Neuronal stem cell (in vitro differentiated cells): ENCODE results near the gene LIMA1.
"Not testable (repeated sequence)": the region's sequence is repeated elsewhere in the genome, so short reads cannot be mapped to it uniquely, and the experiment has no call there.

Experiments
- DNase-seq: peaks from one replicate; pipeline ENCODE4 v3.0.0-alpha.2; 2013; ENCODE audit warnings: low spot score
- H2AFZ ChIP-seq: one replicate; pipeline ENCODE4 v1.6.1; 2013; ENCODE audit warnings: mild to moderate bottlenecking, low read length, inconsistent platforms
- H2AK5ac ChIP-seq: 2 replicates; pipeline ENCODE4 v1.6.1; 2013; ENCODE audit warnings: low read depth, mild to moderate bottlenecking, inconsistent platforms, low read length, moderate library complexity, mixed read lengths
- H2BK120ac ChIP-seq: 2 replicates; pipeline ENCODE4 v1.6.1; 2013; ENCODE audit warnings: low read depth, mild to moderate bottlenecking, inconsistent platforms, low read length, moderate library complexity, mixed read lengths
- H2BK12ac ChIP-seq: one replicate; pipeline ENCODE4 v1.6.1; 2013; ENCODE audit warnings: low read length, inconsistent platforms
- H2BK15ac ChIP-seq: 2 replicates; pipeline ENCODE4 v1.6.1; 2013; ENCODE audit warnings: mild to moderate bottlenecking, low read length, inconsistent platforms, mixed read lengths
- H2BK5ac ChIP-seq: one replicate; pipeline ENCODE4 v1.6.1; 2013; ENCODE audit warnings: inconsistent platforms, mild to moderate bottlenecking, low read length, moderate library complexity
- H3K14ac ChIP-seq: one replicate; pipeline ENCODE4 v1.6.1; 2013; ENCODE audit warnings: low read length, inconsistent platforms
- H3K18ac ChIP-seq: 2 replicates; pipeline ENCODE4 v1.6.1; 2013; ENCODE audit warnings: low read length, inconsistent platforms
- H3K23ac ChIP-seq: 2 replicates; pipeline ENCODE4 v1.6.1; 2013; ENCODE audit warnings: low read depth, mild to moderate bottlenecking, mixed read lengths, low read length, inconsistent platforms; ENCODE audit not compliant: poor library complexity
- H3K27ac ChIP-seq: replicated peaks from 3 replicates; pipeline ENCODE4 v1.5.1; 2013; ENCODE audit warnings: low read length, inconsistent platforms
- H3K27me3 ChIP-seq, 3 experiments: 2 replicates each; pipeline ENCODE4 v1.6.1; 2013; ENCODE audit warnings: low read length in 3 of 3, mild to moderate bottlenecking in 2 of 3, inconsistent platforms in 1 of 3, low read depth in 1 of 3, mixed read lengths in 1 of 3, moderate library complexity in 1 of 3; ENCODE audit not compliant: control insufficient read depth in 3 of 3, insufficient read depth in 3 of 3
- H3K36me3 ChIP-seq, 2 donors: replicated peaks in 1 of 2; 2 replicates each; pipeline ENCODE4 v1.6.1; 2013; ENCODE audit warnings: low read length in 2 of 2; ENCODE audit not compliant: control insufficient read depth in 2 of 2, insufficient read depth in 2 of 2
- H3K4ac ChIP-seq: 2 replicates; pipeline ENCODE4 v1.6.1; 2013; ENCODE audit warnings: inconsistent platforms, mild to moderate bottlenecking, low read length, moderate library complexity
- H3K4me1 ChIP-seq, 2 donors: 1 replicate in 1 of 2; 2 replicates in 1 of 2; pipeline ENCODE4 v1.6.1; 2013; ENCODE audit warnings: low read length in 2 of 2, low read depth in 1 of 2; ENCODE audit not compliant: control insufficient read depth in 2 of 2, insufficient read depth in 1 of 2
- H3K4me2 ChIP-seq: one replicate; pipeline ENCODE4 v1.6.1; 2013; ENCODE audit warnings: mild to moderate bottlenecking, low read length, inconsistent platforms; ENCODE audit not compliant: insufficient read depth, poor library complexity, severe bottlenecking
- H3K4me3 ChIP-seq, 2 donors: 2 replicates each; pipeline ENCODE4 v1.5.1; 2013; ENCODE audit warnings: low read length in 2 of 2, mild to moderate bottlenecking in 2 of 2, inconsistent platforms in 1 of 2, moderate library complexity in 1 of 2
- H3K79me1 ChIP-seq: one replicate; pipeline ENCODE4 v1.6.1; 2013; ENCODE audit warnings: low read depth, mild to moderate bottlenecking, inconsistent platforms, low read length, moderate library complexity
- H3K9ac ChIP-seq: one replicate; pipeline ENCODE4 v1.6.1; 2013; ENCODE audit warnings: mild to moderate bottlenecking, low read depth, low read length, inconsistent platforms; ENCODE audit not compliant: poor library complexity
- H3K9me3 ChIP-seq, 2 donors: replicated peaks in 1 of 2; 2 replicates each; pipeline versions ENCODE3 to v1.6.1; 2013; ENCODE audit warnings: low read length in 2 of 2, mild to moderate bottlenecking in 2 of 2, inconsistent platforms in 1 of 2, low read depth in 1 of 2, mixed read lengths in 1 of 2, moderate library complexity in 1 of 2; ENCODE audit not compliant: control insufficient read depth in 2 of 2, insufficient read depth in 1 of 2
- H4K8ac ChIP-seq: one replicate; pipeline ENCODE4 v1.6.1; 2013; ENCODE audit warnings: low read depth, mild to moderate bottlenecking, inconsistent platforms, low read length, moderate library complexity
- H4K91ac ChIP-seq: one replicate; pipeline ENCODE4 v1.6.1; 2013; ENCODE audit warnings: low read length, low read depth, mild to moderate bottlenecking, inconsistent platforms; ENCODE audit not compliant: poor library complexity
- WGBS, 2 donors: extraction: QIAGEN DNeasy Blood & Tissue Kit; methylation state at CpG; one replicate each; pipeline ENCODE4 v1.1.7; 2013; ENCODE audit warnings: missing lambda C conversion rate in 2 of 2, mixed read lengths in 1 of 2; ENCODE audit not compliant: insufficient read length in 2 of 2, insufficient replicate concordance in 1 of 2; ENCODE audit errors: extremely low coverage in 2 of 2; 5-methylcytosine and 5-hydroxymethylcytosine counted together

The LIMA1 gene

DNA sequence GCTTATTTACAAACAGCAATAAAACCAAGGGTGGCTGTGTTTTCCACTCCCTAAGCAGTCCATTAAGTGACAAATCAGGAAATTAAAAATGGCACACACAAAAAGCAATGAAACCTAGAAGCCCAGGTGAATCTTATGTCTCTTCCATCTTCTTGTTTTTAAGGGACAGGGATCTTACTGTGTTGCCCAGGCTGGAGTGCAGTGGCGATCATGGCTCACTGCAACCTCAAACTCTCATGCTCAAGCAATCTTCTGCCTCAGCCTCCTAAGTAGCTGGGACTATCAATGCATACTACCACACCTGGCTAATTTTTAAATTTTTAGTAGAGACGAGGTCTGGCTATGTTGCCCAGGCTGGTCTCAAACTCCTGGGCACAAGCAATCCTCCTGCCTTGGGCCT, 63.8 kb downstream of the LIMA1 start:
- no peak overlapping the region for H3K27ac ChIP-seq

DNA sequence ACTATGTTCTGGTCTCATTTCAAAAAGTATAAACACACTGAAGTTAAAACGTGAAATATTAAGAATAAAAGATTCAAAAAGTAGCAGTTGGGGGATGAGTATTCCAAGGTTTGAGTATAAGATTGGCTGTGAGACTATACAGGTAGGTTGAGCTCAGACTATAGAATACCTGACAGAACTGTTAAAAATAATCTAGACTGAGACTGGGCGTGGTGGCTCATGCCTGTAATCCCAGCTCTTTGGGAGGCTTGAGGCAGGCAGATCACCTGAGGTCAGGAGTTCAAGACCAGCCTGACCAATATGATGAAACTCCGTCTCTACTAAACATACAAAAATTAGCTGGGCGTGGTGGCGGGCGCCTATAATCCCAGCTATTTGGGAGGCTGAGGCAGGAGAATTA, 64.3 kb downstream of the LIMA1 start:
- not testable (repeated sequence) for H2BK15ac ChIP-seq, H2BK12ac ChIP-seq
- no CpG with 5 or more reads among the region's 6 CpGs for WGBS, 2 donors

More for the DNA sequence above, 63.8 kb downstream of the LIMA1 start:
- H3K4me1 ChIP-seq: peaks cover 0 to 2% of the 10 kb centered on the region in 2 donors
- no peak overlapping the region for H3K4ac ChIP-seq
- peaks cover 0 to 9% of the 10 kb centered on the region in 2 donors for H3K36me3 ChIP-seq
- no CpG with 5 or more reads among the region's 2 CpGs for WGBS, 2 donors
- no peak overlapping the region for H2BK120ac ChIP-seq
- no peaks in the 10 kb centered on the region for H3K27me3 ChIP-seq
- no peak overlapping the region for H2BK12ac ChIP-seq
- no peak for DNase-seq
- H3K18ac ChIP-seq: no peak overlapping the region
- H2AK5ac ChIP-seq: no peak overlapping the region
- no peak overlapping the region for H3K4me3 ChIP-seq
- H3K79me1 ChIP-seq: no peaks in the 10 kb centered on the region
- H3K23ac ChIP-seq: no peak overlapping the region
- no peak overlapping the region for H2BK5ac ChIP-seq
- no peak overlapping the region for H4K91ac ChIP-seq
- no peak overlapping the region for H2BK15ac ChIP-seq
- no peak overlapping the region for H4K8ac ChIP-seq
- no peaks in the 10 kb centered on the region for H3K9me3 ChIP-seq
- no peak overlapping the region for H2AFZ ChIP-seq
- no peak overlapping the region for H3K9ac ChIP-seq
- no peak overlapping the region for H3K4me2 ChIP-seq
- H3K14ac ChIP-seq: no peak overlapping the region

DNA sequence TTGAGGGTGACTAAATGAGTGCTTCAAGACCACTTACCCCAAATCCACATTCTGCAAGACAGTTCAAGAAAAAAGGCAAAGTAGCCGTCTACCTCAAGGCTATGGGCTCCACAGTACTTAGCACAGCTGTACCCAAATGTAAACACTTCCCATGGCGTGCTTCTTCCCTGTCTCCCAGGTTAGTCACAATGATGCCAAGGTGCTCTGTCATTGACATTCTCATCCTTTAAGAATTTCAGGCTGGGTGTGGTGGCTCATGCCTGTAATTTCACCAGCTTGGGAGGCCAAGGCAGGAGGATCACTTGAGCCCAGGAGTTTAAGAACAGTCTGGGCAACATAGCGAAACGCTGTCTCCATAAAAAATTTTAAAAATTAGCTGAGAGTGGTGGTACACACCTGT, 64.9 kb downstream of the LIMA1 start:
- Histone ChIP-seq H3K9me3 (no peaks in the 10 kb centered on the region), H2AFZ (no peak overlapping the region), H2BK15ac (no peak overlapping the region), H3K79me1 (no peaks in the 10 kb centered on the region), H3K9ac (no peak overlapping the region), H3K36me3 (peaks cover 0 to 11% of the 10 kb centered on the region in 2 donors), H2BK5ac (no peak overlapping the region), H3K27me3 (no peaks in the 10 kb centered on the region), H3K14ac (no peak overlapping the region), H2BK120ac (no peak overlapping the region), H3K4ac (no peak overlapping the region), H3K4me3 (no peak overlapping the region), H3K23ac (no peak overlapping the region), H4K91ac (no peak overlapping the region), H3K4me2 (no peak overlapping the region), H4K8ac (no peak overlapping the region), H3K27ac (no peak overlapping the region), H3K4me1 (no peaks in the 10 kb centered on the region), H2BK12ac (no peak overlapping the region), H3K18ac (no peak overlapping the region), H2AK5ac (no peak overlapping the region)
- WGBS, 2 donors: no CpG with 5 or more reads among the region's 4 CpGs
- no peak for DNase-seq

More for the DNA sequence above, 64.3 kb downstream of the LIMA1 start:
- H3K9me3 ChIP-seq, H3K27me3 ChIP-seq, H2BK5ac ChIP-seq, H3K23ac ChIP-seq, H3K4me2 ChIP-seq, H4K8ac ChIP-seq, H3K9ac ChIP-seq, H3K4me3 ChIP-seq, DNase-seq, H3K18ac ChIP-seq, H3K4ac ChIP-seq, H4K91ac ChIP-seq, H2BK120ac ChIP-seq, H3K14ac ChIP-seq, H2AK5ac ChIP-seq, H3K4me1 ChIP-seq, H2AFZ ChIP-seq, H3K79me1 ChIP-seq, H3K27ac ChIP-seq: not testable (repeated sequence)
- H3K36me3 ChIP-seq: peaks cover 0 to 11% of the 10 kb centered on the region in 2 donors

DNA sequence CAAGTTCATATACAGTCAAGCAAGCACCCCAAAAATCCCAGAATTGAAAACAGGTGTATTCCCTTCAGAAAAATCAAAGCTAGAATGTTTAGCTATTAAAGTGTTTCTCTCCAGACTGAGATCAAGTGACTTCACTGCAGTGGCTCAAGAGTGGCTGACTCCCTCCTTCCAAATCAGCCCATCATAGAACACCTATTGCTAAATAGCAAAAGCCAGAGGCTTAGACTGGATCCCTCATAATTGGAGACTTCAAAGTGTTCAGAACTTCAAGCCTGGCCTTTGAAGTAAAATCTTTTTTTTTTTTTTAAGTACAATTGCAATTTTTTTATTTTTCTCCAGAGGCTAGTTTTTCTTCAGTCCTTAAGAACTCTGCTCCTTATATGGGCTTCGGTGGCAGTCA, 66.1 kb downstream of the LIMA1 start:
- H3K4me2 ChIP-seq: no peak overlapping the region
- no peak overlapping the region for H2BK120ac ChIP-seq
- no peak overlapping the region for H3K18ac ChIP-seq
- peaks cover 0 to 1% of the 10 kb centered on the region in 2 donors for H3K4me1 ChIP-seq
- H3K23ac ChIP-seq: no peak overlapping the region
- no peak overlapping the region for H4K8ac ChIP-seq
- no peak overlapping the region for H3K4me3 ChIP-seq
- no CpG with 5 or more reads among the region's 1 CpG for WGBS, 2 donors
- H3K9ac ChIP-seq: no peak overlapping the region
- H3K27me3 ChIP-seq: no peaks in the 10 kb centered on the region
- H2AK5ac ChIP-seq: no peak overlapping the region
- H3K14ac ChIP-seq: no peak overlapping the region
- no peak overlapping the region for H3K4ac ChIP-seq
- H3K9me3 ChIP-seq: no peaks in the 10 kb centered on the region
- H2BK15ac ChIP-seq: no peak overlapping the region
- H3K27ac ChIP-seq: no peak overlapping the region
- H2BK12ac ChIP-seq: no peak overlapping the region
- no peak for DNase-seq
- no peaks in the 10 kb centered on the region for H3K79me1 ChIP-seq
- no peak overlapping the region for H4K91ac ChIP-seq
- H3K36me3 ChIP-seq: peaks cover 0 to 14% of the 10 kb centered on the region in 2 donors
- H2BK5ac ChIP-seq: no peak overlapping the region
- no peak overlapping the region for H2AFZ ChIP-seq
